Lower lobe of right lung (tissue), 2 donors: Measurements from ENCODE around the gene NRN1. TPM values are rescaled to one million over a fixed set of nuclear protein-coding genes. Genes with fewer than 3 reads are reported as not detected.

Experiments
- ATAC-seq, 2 donors: fragments of 200-7000 bp; cut with Tn5 transposase; one replicate each; pipeline ENCODE4 v1.9.1; 2020 to 2022; ENCODE audit warnings: mild to moderate bottlenecking in 2 of 2, moderate library complexity in 2 of 2
- DNase-seq: peaks from one replicate; pipeline ENCODE4 v3.0.0-alpha.2; 2020
- H3K27ac ChIP-seq: fragments of 200-600 bp; one replicate; pipeline ENCODE4 v1.8.0; 2022
- H3K27me3 ChIP-seq: fragments of 200-600 bp; one replicate; pipeline ENCODE4 v1.8.0; 2022; ENCODE audit warnings: low read depth
- H3K36me3 ChIP-seq: fragments of 200-600 bp; one replicate; pipeline ENCODE4 v1.8.0; 2022; ENCODE audit warnings: mild to moderate bottlenecking
- H3K4me1 ChIP-seq: fragments of 200-600 bp; one replicate; pipeline ENCODE4 v1.8.0; 2022
- H3K4me3 ChIP-seq: fragments of 200-600 bp; one replicate; pipeline ENCODE4 v1.8.0; 2022; ENCODE audit warnings: mild to moderate bottlenecking
- H3K9me3 ChIP-seq: fragments of 200-600 bp; one replicate; pipeline ENCODE4 v1.8.0; 2022
- CTCF ChIP-seq: fragments of 200-600 bp; IDR thresholded peaks from one replicate; pipeline ENCODE4 v1.8.0; 2022; ENCODE audit warnings: antibody characterized with exemption, mild to moderate bottlenecking
- intact Hi-C: fragments of 100-400 bp; cut with DNase I; formaldehyde crosslinking; loops from one replicate; pipeline ENCODE4 v1.11.0; 2022
- total RNA-seq: library from RNA; stranded (reverse); fragmentation: NEBNext Ultra II Directional; extraction: Animal tissue kit (Norgen Biotek cat#: 25700); gene quantifications from one replicate; pipeline ENCODE4 v1.2.1, GENCODE V29; 2021
- donor health status: DM: no; HTN: yes; CAD: no; lungs with severe emphysema.

The NRN1 gene
- total RNA-seq, 1 donor from 2014 or later: 15.0 TPM

- peak; percentile 62 for DNase-seq
These were observed 9.9 kb downstream of the NRN1 start for GRCh38 chr6:5996714-5997419.

GRCh38 chr6:5995949-5996713 is 10.6 kb downstream of the NRN1 start:
- ATAC-seq: peak; percentile 52 to 78
- intact Hi-C loops: no loop called here
- peaks cover 34% of the 10 kb centered on the region for H3K4me1 ChIP-seq
- peak; percentile 29 for TF ChIP-seq CTCF
- H3K4me3 ChIP-seq: peak overlapping the region; percentile 59
- DNase-seq: peak; percentile 75
- peak overlapping the region; percentile 76 for H3K27ac ChIP-seq
- peaks cover 89% of the 10 kb centered on the region for H3K27me3 ChIP-seq
- H3K36me3 ChIP-seq: no peaks in the 10 kb centered on the region
- no peaks in the 10 kb centered on the region for H3K9me3 ChIP-seq

More at GRCh38 chr6:5996714-5997419, 9.9 kb downstream of the NRN1 start:
- H3K36me3 ChIP-seq: no peaks in the 10 kb centered on the region
- TF ChIP-seq CTCF: no peak
- peak overlapping the region; percentile 59 for H3K4me3 ChIP-seq
- intact Hi-C loops: no loop called here
- H3K27me3 ChIP-seq: peaks cover 96% of the 10 kb centered on the region
- H3K27ac ChIP-seq: peak overlapping the region; percentile 76
- ATAC-seq: peak; percentile 36 to 54
- H3K4me1 ChIP-seq: peaks cover 34% of the 10 kb centered on the region
- no peaks in the 10 kb centered on the region for H3K9me3 ChIP-seq

DNA sequence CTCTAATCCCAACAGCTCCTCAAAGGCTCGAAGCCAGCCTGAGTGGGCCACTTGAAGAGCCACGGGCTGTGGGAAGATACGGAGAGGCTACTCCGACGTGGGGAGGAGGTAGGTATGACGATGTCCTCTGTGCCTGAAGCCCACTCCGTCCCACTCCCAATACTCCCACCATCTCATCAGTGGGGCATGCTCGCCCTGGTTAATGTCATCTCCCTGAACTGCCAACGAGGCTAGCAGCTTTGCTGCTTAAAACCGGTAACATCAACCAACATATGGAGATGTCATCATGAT is 11.1 kb downstream of the NRN1 start:
- ATAC-seq: no peak
- Histone ChIP-seq H3K9me3 (no peaks in the 10 kb centered on the region), H3K27ac (no peak overlapping the region), H3K36me3 (no peaks in the 10 kb centered on the region), H3K27me3 (peaks cover 85% of the 10 kb centered on the region), H3K4me1 (peaks cover 34% of the 10 kb centered on the region), H3K4me3 (peak overlapping the region; percentile 59)
- intact Hi-C loops: no loop called here
- TF ChIP-seq CTCF: no peak
- no peak for DNase-seq

- H3K4me3 ChIP-seq: no peak overlapping the region
- no peak for DNase-seq
- TF ChIP-seq CTCF: no peak
- no peaks in the 10 kb centered on the region for H3K36me3 ChIP-seq
- peaks cover 80% of the 10 kb centered on the region for H3K27me3 ChIP-seq
- H3K9me3 ChIP-seq: no peaks in the 10 kb centered on the region
- H3K4me1 ChIP-seq: peaks cover 34% of the 10 kb centered on the region
- no peak overlapping the region for H3K27ac ChIP-seq
- intact Hi-C loops: no loop called here
- ATAC-seq: no peak
These were observed 11.6 kb downstream of the NRN1 start for GRCh38 chr6:5994999-5995657.

DNA sequence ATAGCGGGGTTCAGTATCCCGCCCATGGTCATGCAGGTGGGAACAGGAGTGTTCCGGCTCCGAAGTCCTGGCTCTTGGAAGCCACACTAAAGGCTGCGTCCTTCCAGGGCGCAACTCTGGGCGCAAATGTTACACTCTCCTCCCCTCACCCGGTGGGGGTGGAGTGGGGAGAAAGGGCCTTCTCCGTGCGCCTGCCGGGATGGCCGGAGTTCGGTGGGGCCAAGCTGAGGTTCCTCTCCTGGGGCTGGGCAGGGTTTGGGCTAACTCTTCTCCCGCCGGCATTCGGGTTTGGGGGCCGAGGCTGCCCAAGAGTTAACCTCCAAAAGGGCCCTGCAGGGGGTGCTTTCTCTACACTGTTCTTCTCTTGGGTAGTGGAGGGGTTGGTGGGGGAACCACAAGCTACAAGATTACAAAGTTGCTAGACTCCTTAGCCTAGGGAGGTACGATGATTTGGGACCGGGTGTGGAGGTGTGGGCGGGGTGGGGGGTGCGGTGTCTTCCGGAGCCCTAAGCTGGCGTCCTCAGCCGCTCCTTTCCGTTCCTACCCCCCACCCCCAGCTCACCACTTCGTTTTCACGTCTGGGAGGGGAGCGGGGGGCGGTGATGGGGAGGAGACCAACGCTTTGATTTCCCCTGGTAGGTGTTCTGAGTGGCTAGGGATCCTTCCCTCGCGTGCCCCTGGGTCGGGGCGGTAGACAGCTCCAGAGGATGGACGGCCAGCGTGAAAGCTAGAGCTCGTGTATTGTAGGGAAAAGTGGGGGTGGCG is 12.3 kb downstream of the NRN1 start:
- DNase-seq (no peak), ATAC-seq (no peak)
- TF ChIP-seq CTCF: no peak
- peaks cover 33% of the 10 kb centered on the region for H3K4me1 ChIP-seq
- intact Hi-C loops: no loop called here
- no peaks in the 10 kb centered on the region for H3K9me3 ChIP-seq
- peaks cover 73% of the 10 kb centered on the region for H3K27me3 ChIP-seq
- no peaks in the 10 kb centered on the region for H3K36me3 ChIP-seq
- H3K27ac ChIP-seq: no peak overlapping the region
- H3K4me3 ChIP-seq: no peak overlapping the region
